Stimulated activated naive B cell treated with anti-CD40 and anti-IgM and Interleukin-4, amounts not matched to agents 10 μg/mL and 1 μg/mL and 100 μg/mL, for 72 hours (primary cell): ENCODE data around the gene STK38L.
A peak's percentile ranks its signal among the peaks of the same experiment; 100 is the strongest.
"Not testable (repeated sequence)": the region's sequence is repeated elsewhere in the genome, so short reads cannot be mapped to it uniquely, and the experiment has no call there.

Experiments used
- ATAC-seq, 2 donors: fragments of 150-1000 bp; cut with Tn5 transposase; replicated peaks; 2 replicates each; pipeline ENCODE4 v1.10.0; 2021; ENCODE audit warnings: moderate library complexity in 1 of 2
- DNase-seq: peaks from one replicate; pipeline ENCODE4 v3.0.0; 2021
- H3K27ac Mint-ChIP-seq: one replicate; pipeline ENCODE4 v1.8.0; 2022; ENCODE audit warnings: mild to moderate bottlenecking, mixed read lengths
- H3K27me3 Mint-ChIP-seq, 2 donors: one replicate each; pipeline ENCODE4 v1.8.0; 2022; ENCODE audit warnings: mixed read lengths in 2 of 2
- H3K36me3 Mint-ChIP-seq, 2 donors: one replicate each; pipeline ENCODE4 v1.8.0; 2022; ENCODE audit warnings: mixed read lengths in 2 of 2, mild to moderate bottlenecking in 1 of 2
- H3K4me1 Mint-ChIP-seq, 2 donors: one replicate each; pipeline ENCODE4 v1.8.0; 2022; ENCODE audit warnings: mixed read lengths in 2 of 2, mild to moderate bottlenecking in 1 of 2
- H3K4me3 Mint-ChIP-seq, 2 donors: one replicate each; pipeline ENCODE4 v1.8.0; 2022; ENCODE audit warnings: mild to moderate bottlenecking in 2 of 2, mixed read lengths in 2 of 2, moderate library complexity in 1 of 2
- H3K9me3 Mint-ChIP-seq, 2 donors: one replicate each; pipeline ENCODE4 v1.8.0; 2022; ENCODE audit warnings: mixed read lengths in 2 of 2, mild to moderate bottlenecking in 1 of 2

Gene STK38L

DNA sequence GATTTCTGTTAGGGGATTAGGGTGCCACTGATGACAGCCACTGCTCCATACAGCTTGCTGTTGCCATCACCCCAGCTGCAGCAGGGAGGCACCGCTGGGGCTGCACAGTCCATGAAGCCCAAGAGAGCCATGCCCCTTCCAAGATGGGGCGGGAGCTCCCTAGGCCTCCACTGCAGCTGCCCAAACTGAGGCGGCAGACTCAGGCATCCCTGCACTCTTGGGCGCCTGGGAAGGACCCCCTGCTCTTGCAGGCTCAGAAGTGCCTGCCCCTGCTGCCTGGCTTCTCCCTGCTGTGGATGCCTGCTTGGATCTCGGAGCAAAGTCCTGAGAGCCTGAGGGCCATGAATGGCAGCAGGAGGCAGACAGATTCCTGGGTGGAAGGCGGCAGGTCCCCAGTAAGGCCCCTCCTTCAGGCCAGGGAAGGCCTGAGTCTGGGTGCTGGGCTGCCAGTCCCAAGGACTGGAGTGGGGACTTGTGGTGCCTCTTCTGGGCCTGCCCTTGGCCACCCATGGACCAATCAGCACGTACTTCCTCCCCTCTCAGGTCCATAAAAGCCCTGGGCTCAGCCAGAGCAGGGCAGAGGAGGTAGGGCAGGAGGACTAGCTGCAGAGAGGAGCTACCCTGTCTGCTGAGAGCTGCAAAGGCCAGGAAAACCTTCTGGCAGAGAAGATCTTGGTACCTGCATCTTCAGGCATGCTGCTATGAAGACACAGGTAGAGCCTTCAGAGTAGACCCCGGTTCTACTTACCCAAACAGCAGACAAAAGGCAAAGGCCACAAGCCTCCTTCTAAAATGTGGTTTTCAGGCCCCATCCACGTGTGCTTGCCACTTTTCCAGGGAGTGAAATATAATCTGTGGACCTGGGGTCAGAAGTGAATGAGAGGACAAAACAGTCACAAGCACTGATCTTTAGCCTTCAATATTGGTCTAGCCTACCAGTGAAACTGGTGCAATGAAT, 30.0 kb upstream of the STK38L start:
- ATAC-seq (no peak), DNase-seq (no peak)
- Mint-ChIP-seq H3K9me3 (peaks cover 8 to 9% of the 10 kb centered on the region in 2 donors), H3K36me3 (peaks cover 6 to 16% of the 10 kb centered on the region in 2 donors), H3K4me1 (peaks cover 8 to 16% of the 10 kb centered on the region in 2 donors), H3K27me3 (no peaks in the 10 kb centered on the region), H3K27ac (no peak overlapping the region), H3K4me3 (no peak overlapping the region)

DNA sequence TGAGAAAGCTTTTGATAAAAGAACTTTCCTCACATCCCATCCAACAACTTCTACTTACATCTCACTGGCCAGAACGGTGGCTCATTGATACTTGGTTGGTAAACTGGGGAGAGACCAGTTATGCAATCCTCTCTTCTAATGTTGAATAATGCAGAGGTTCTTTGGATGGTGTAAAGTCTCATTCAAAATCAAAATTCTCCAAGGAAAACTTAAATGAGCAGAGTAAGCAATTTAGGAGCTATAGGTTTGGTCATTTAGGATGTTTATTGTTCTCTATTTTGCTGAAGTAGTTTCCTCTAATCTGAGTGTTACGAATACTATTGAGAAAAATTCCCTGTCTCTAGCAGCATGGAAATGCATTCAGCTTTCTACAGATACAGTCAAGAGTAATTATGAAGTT, 26.5 kb upstream of the STK38L start:
- no peak for ATAC-seq
- no peak overlapping the region for H3K4me3 Mint-ChIP-seq
- H3K36me3 Mint-ChIP-seq, result peaks cover 0 to 7% of the 10 kb centered on the region in 2 donors
- H3K9me3 Mint-ChIP-seq, result peaks cover 0 to 2% of the 10 kb centered on the region in 2 donors
- no peaks in the 10 kb centered on the region for H3K27me3 Mint-ChIP-seq
- H3K27ac Mint-ChIP-seq, result no peak overlapping the region
- no peak for DNase-seq
- peaks cover 28 to 45% of the 10 kb centered on the region in 2 donors for H3K4me1 Mint-ChIP-seq

DNA sequence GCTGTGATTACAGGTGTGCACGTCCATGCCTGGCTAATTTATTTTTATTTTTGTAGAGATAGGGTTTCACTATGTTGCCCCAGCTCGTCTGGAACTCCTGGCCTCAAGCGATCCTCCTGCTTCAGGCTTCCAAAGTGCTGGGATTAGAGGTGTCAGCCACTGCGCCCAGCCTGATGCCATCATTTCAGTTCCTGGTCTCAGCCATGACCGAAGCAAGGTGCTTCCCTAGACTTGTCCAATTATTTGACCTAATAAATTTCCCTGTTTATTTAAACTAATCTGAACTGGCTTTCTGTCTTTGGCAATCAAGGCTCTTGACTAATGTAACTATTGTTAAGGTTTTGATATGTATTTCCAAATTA, 24.4 kb upstream of the STK38L start:
- H3K9me3 Mint-ChIP-seq, result peaks cover 0 to 3% of the 10 kb centered on the region in 2 donors
- H3K4me3 Mint-ChIP-seq, result peak overlapping the region; percentile 32 to 52
- H3K27me3 Mint-ChIP-seq, result no peaks in the 10 kb centered on the region
- no peak for ATAC-seq
- no peak for DNase-seq
- peaks cover 33 to 59% of the 10 kb centered on the region in 2 donors for H3K4me1 Mint-ChIP-seq
- peaks cover 0 to 3% of the 10 kb centered on the region in 2 donors for H3K36me3 Mint-ChIP-seq
- peak overlapping the region; percentile 97 for H3K27ac Mint-ChIP-seq

DNA sequence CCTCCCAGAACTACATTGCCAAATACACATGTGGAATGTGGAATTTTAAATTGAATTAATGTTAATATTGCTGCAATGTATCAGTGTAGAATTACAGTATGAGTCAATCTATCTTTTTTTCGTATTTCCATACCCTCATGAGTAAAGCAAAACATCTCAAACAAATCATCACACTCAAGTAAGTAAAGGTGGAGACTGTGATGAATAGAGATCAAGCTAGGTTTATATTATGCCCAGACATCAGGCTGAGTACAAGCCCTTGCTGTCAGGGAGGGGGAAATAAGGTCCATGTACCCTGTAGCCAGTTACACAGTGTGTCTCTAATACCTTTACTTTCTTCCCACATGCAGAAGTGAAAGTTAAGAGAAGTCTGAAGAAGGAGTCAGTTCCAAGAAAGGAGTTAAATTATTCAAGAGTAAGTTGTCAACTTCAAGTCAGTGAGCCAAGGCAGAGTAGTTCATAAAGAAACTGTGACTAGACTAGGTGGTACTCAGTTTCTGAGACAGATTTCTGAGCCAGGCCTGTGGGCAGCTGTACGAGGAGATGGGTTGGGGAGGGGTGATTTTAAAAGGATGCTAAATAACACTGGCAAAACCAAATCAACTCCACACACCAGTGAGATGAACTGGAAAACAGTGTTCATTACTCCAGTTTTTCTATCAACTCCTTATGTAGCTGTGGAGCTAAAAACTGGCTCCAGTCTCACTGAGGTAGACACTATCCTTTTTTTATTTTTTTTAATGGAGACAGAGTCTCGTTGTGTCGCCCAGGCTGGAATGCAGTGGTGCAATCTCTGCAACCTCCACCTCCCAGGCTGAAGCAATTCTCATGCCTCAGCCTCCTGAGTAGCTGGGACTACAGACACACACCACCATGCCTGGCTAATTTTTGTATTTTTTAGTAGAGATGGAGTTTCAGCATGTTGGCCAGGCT, 23.8 kb upstream of the STK38L start:
- Mint-ChIP-seq H3K36me3 (peaks cover 0 to 3% of the 10 kb centered on the region in 2 donors), H3K4me1 (peaks cover 33 to 59% of the 10 kb centered on the region in 2 donors), H3K9me3 (peaks cover 0 to 3% of the 10 kb centered on the region in 2 donors), H3K4me3 (peak overlapping the region; percentile 52 to 75), H3K27me3 (no peaks in the 10 kb centered on the region), H3K27ac (peak overlapping the region; percentile 97)
- peak; percentile 87 to 89 for ATAC-seq
- peak; percentile 53 for DNase-seq

DNA sequence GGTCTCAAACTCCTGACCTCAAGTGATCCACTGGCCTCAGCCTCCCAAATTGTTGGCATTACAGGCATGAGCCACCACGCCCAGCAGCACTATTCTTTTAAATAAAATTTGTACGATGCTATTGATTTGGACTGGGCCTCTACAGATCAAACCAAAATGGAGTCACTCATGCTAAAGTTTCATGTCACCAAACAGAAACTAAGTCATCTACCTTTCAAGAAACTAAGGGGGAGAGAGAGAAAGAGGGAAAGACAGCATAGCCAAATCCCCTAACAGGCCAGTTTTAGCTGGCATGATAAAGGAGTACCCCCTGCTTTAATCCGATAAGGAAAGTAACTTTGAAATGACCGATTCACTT, 23.1 kb upstream of the STK38L start:
- peak overlapping the region; percentile 97 for H3K27ac Mint-ChIP-seq
- ATAC-seq (no peak), DNase-seq (no peak)
- H3K4me1 Mint-ChIP-seq, result peaks cover 33 to 62% of the 10 kb centered on the region in 2 donors
- H3K9me3 Mint-ChIP-seq, result peaks cover 0 to 3% of the 10 kb centered on the region in 2 donors
- H3K27me3 Mint-ChIP-seq, result no peaks in the 10 kb centered on the region
- peak overlapping the region; percentile 67 to 75 for H3K4me3 Mint-ChIP-seq
- H3K36me3 Mint-ChIP-seq, result peaks cover 0 to 3% of the 10 kb centered on the region in 2 donors

DNA sequence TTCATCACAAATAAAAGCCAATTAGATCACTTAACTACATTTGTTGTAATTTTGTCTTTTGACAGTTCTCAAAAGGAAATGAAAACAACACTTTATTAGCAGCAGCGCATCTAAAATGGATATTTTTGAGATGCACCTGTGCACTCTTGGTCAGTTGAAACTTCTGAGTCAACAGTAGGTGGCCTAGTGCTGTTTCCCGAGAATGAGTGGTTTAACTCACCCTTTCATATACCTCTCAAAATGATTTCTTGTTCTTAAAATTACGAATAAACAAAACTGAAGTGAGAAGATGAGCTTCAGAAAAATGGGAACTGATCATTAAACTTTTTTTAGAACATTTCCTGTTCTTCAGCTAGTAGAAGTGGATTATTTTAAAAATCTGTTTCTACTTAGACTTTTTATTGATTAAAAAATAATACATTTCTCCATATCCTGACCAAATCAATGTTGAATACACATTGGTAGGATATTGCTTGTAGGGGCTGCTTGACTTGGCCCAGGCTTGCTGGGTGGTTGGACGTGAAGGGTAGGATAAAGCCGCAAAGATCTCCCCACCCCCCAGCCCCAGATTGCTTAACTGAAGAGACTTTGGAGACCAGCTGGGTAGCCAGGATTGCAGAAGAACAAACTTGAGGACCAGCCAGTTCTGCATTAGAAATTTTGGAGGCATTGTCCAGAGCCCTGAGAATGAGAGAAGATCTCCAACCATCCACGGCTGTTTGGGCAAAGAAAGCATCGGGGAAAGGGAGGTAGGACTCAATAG, 22.3 kb upstream of the STK38L start:
- peak overlapping the region; percentile 97 for H3K27ac Mint-ChIP-seq

DNA sequence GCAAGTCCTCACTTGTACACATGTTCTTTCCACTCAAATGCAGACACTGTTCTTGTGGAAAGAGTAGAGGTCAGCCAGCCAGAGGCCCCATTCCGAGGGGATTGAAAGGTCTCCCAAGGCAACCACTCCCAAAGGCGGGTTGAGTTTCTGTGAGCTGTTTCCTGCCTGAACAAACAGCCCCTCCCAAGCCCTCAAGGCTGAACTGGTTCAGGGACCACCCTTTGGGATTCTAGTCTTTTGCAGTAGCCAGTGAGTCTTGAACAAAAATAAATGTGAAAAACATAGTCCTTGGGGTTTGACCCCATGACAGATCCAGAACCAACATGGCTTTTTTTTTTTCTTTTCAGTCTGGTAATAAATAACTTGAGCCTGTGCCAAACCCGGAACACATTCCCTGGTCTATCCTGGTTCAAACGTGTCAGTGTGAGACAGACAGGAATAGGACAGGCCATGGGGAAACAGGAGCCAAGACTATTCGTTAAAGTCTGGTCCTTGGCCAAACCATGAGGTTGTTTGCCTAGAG, 17.6 kb upstream of the STK38L start:
- DNase-seq (no peak), ATAC-seq (no peak)
- H3K4me3 Mint-ChIP-seq, result no peak overlapping the region
- H3K36me3 Mint-ChIP-seq, result no peaks in the 10 kb centered on the region
- no peak overlapping the region for H3K27ac Mint-ChIP-seq
- H3K27me3 Mint-ChIP-seq, result no peaks in the 10 kb centered on the region
- H3K4me1 Mint-ChIP-seq, result peaks cover 16 to 39% of the 10 kb centered on the region in 2 donors
- H3K9me3 Mint-ChIP-seq, result peaks cover 0 to 2% of the 10 kb centered on the region in 2 donors

More for the DNA sequence above, 22.3 kb upstream of the STK38L start:
- DNase-seq (peak; percentile 56), ATAC-seq (peak; percentile 71 to 80)
- Mint-ChIP-seq H3K27me3 (no peaks in the 10 kb centered on the region), H3K36me3 (peaks cover 0 to 3% of the 10 kb centered on the region in 2 donors), H3K4me3 (peak overlapping the region; percentile 74 to 75), H3K4me1 (peaks cover 33 to 66% of the 10 kb centered on the region in 2 donors), H3K9me3 (peaks cover 0 to 3% of the 10 kb centered on the region in 2 donors)

DNA sequence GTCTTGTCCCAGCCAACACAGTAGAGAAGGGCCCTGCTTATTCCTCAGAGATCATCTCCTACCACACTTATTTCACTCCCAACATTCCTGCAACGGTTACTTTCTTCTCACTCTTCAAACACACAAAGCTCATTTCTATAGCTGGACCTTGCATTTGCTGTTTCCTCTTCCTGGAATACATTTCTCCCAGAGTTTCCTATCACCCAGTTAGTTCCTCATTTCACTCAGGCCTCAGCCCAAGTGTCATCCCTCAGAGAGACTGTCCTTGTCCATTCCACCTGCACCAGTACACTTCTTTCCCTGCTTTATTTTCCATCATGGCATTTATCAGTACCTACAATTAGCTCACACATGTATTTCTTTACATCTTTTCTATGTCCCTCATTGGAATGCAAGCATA, 14.7 kb upstream of the STK38L start:
- Mint-ChIP-seq H3K9me3 (peaks cover 0 to 5% of the 10 kb centered on the region in 2 donors), H3K36me3 (peaks cover 0 to 4% of the 10 kb centered on the region in 2 donors), H3K4me1 (peaks cover 6 to 15% of the 10 kb centered on the region in 2 donors), H3K4me3 (no peak overlapping the region), H3K27me3 (no peaks in the 10 kb centered on the region), H3K27ac (no peak overlapping the region)
- ATAC-seq (no peak), DNase-seq (no peak)

DNA sequence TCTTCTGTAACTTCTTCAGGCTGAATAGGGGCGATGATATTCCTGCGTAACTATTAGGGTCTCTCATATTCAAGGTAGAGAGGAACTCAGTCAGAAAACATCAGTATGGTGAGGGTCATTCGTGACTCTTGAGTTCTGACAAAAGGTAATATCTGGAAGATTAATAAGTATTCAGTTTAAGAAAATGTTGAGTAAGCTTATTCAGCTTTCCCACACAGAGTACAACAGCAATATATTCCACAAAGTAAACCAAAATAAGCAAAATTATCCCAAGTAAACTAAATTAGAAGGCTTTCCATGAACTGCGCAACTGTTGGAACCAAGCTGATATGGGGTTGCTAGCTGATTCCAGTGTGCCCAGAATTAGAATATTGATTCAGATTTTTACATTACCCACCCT, 12.7 kb upstream of the STK38L start:
- H3K27me3 Mint-ChIP-seq, H3K36me3 Mint-ChIP-seq, ATAC-seq, H3K9me3 Mint-ChIP-seq, H3K27ac Mint-ChIP-seq, H3K4me3 Mint-ChIP-seq, DNase-seq: not testable (repeated sequence)
- H3K4me1 Mint-ChIP-seq, result peaks cover 6 to 13% of the 10 kb centered on the region in 2 donors

DNA sequence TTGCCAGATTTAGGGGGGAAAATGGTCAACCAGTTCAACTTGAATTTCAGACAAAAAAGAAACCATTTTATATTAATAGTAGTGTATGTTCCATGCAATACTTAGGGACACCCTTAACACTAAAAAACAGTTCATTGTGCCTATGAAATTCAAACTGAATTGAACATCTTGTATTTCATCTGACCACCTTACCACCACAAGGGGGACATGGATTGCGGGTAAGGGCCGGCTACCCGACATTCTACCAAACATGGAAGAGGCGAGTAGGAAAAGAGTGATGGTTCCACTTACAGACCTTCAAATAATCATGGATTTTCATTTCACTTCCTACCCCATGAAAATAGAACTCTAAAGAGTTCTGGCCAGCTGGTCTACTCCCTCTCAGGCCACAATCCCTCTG, 10.3 kb upstream of the STK38L start:
- H3K36me3 Mint-ChIP-seq, result peaks cover 0 to 4% of the 10 kb centered on the region in 2 donors
- H3K9me3 Mint-ChIP-seq, result peaks cover 0 to 5% of the 10 kb centered on the region in 2 donors
- H3K4me3 Mint-ChIP-seq, result no peak overlapping the region

DNA sequence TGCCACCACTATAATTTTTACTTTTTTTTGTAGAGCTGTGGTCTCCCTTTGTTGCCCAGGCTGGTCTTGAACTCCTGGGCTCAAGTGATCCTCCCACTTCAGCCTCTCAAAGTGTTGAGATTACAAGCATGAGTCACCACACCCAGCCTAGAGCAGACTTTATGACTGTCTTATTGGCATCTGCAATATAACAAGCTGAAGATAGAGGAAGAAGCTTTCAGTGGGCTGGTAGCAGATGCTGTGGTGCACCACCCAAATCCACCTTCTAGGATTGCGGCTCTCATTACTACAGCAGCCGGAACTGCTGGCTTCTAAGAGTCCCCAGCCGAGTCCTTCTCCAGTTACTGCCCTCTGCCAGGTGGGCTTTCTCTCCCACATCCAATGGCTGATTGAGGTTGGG, 7.6 kb upstream of the STK38L start:
- ATAC-seq (peak; percentile 70 to 71), DNase-seq (no peak)
- Mint-ChIP-seq H3K36me3 (peaks cover 0 to 4% of the 10 kb centered on the region in 2 donors), H3K4me1 (peaks cover 17 to 41% of the 10 kb centered on the region in 2 donors), H3K9me3 (peaks cover 0 to 5% of the 10 kb centered on the region in 2 donors), H3K27ac (no peak overlapping the region), H3K27me3 (no peaks in the 10 kb centered on the region), H3K4me3 (no peak overlapping the region)

More for the DNA sequence above, 10.3 kb upstream of the STK38L start:
- H3K4me1 Mint-ChIP-seq, result peaks cover 15 to 35% of the 10 kb centered on the region in 2 donors
- ATAC-seq, result no peak
- H3K27me3 Mint-ChIP-seq, result no peaks in the 10 kb centered on the region
- no peak for DNase-seq
- no peak overlapping the region for H3K27ac Mint-ChIP-seq

DNA sequence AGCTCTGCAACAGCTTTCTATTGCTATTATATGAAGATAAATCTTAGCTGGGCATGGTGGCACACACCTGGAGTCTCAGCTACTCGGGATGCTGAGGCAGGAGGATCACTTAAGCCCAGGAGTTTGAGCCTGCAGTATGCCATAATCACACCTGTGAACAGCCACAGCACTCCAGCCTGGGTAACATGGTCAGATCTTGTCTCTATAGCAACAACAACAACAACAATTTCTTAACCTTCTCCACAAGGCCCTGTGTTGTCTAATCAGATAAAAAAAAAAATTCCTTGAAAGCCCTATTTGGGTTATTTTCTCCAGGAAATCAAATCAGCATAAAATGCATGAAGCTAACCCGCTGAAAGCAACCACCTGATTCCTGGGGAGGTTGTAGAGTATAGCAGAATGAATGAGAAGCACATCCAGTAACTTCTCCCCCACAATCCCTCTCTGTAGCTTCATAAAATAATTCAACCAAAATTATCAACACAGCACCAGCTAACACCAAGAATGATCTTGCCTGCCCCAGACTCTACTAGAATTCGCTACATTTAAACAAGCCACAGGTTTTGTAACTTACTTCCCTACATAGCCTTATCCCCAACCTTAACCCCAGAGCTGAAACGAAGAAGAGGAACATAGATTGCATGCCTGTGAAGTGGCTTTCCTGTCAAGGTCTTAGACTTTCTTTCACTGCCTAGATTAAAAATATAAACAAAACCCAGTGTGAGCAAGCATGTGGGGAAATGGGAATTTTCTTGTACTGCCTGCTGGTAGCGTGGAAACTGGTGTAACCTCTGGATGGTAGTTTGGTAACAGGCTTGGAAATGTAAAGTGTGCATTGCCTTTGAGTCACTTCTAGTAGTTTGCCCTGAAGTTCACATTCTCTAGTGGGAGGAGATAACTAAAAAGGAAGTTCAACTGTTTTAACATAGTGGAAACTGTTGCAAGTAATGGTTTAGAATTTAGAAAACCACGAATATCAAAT, 6.0 kb upstream of the STK38L start:
- Mint-ChIP-seq H3K36me3 (peaks cover 0 to under 1% of the 10 kb centered on the region in 2 donors), H3K4me1 (peaks cover 17 to 41% of the 10 kb centered on the region in 2 donors), H3K4me3 (peak overlapping the region; percentile 36 to 61), H3K27ac (peak overlapping the region; percentile 85), H3K9me3 (peaks cover 0 to 1% of the 10 kb centered on the region in 2 donors), H3K27me3 (no peaks in the 10 kb centered on the region)
- DNase-seq (peak; percentile 16), ATAC-seq (peak; percentile 88 to 89)
